Esophagus muscularis mucosa (tissue), 4 donors: Measurements from ENCODE around the gene RTL10. TPM values are rescaled to one million over a fixed set of nuclear protein-coding genes. Genes with fewer than 3 reads are reported as not detected.

ENCODE experiments used
- DNase-seq: peaks from one replicate; pipeline ENCODE4 v3.0.0-alpha.2; 2017; ENCODE audit errors: extremely low spot score
- H3K27ac ChIP-seq, 4 donors: fragments of 200-600 bp; sonication (generic); replicated peaks in 1 of 4; 1 replicate in 3 of 4; 2 replicates in 1 of 4; pipeline ENCODE4 v1.5.1; 2016 to 2019; ENCODE audit warnings: mild to moderate bottlenecking in 1 of 4
- H3K27me3 ChIP-seq, 4 donors: fragments of 200-600 bp; sonication (generic); one replicate each; pipeline versions ENCODE4 v1.5.1 to v1.6.0; 2016 to 2019
- H3K36me3 ChIP-seq, 4 donors: fragments of 200-600 bp; sonication (generic); one replicate each; pipeline ENCODE4 v1.5.1; 2016 to 2019
- H3K4me1 ChIP-seq, 4 donors: fragments of 200-600 bp; sonication (generic); one replicate each; pipeline ENCODE4 v1.5.1; 2016 to 2019
- H3K4me3 ChIP-seq, 4 donors: fragments of 200-600 bp; sonication (generic); 1 replicate in 2 of 4; 2 replicates in 2 of 4; pipeline ENCODE4 v1.5.1; 2016 to 2019; ENCODE audit warnings: mild to moderate bottlenecking in 4 of 4, moderate library complexity in 1 of 4
- H3K9me3 ChIP-seq, 4 donors: fragments of 200-600 bp; sonication (generic); 1 replicate in 3 of 4; 2 replicates in 1 of 4; pipeline ENCODE4 v1.5.1; 2016 to 2019
- EP300 ChIP-seq: sonication (generic); formaldehyde crosslinking; IDR thresholded peaks from one replicate; pipeline ENCODE4 v1.6.1; 2017; ENCODE audit warnings: antibody characterized with exemption
- POLR2A ChIP-seq: fragments of 450-650 bp; IDR thresholded peaks from one replicate; pipeline ENCODE4 v1.6.1; 2017; ENCODE audit warnings: antibody characterized with exemption, moderate library complexity, mild to moderate bottlenecking, low read depth
- POLR2AphosphoS5 ChIP-seq, 2 donors: sonication (generic); formaldehyde crosslinking; IDR thresholded peaks; one replicate each; pipeline ENCODE4 v1.6.1; 2017; ENCODE audit warnings: antibody characterized with exemption in 2 of 2
- WGBS: methylation state at CpG from one replicate; pipeline ENCODE4 v1.1.5; 2018; 5-methylcytosine and 5-hydroxymethylcytosine counted together
- intact Hi-C: fragments of 100-400 bp; cut with DNase I; formaldehyde crosslinking; loops from one replicate; pipeline ENCODE4 v1.15.1; 2023
- total RNA-seq, 4 donors: library from RNA; depleted of rRNA; stranded (reverse); fragments of >200 nt; gene quantifications; one replicate each; pipeline versions ENCODE4 v1.1.0 to v1.2.1, GENCODE V29; 2016
- TF ChIP-seq, protein P1 (sequence below), 3 experiments: fragments of 200-600 bp in 2 of 3; fragments of 450-650 bp in 1 of 3; sonication (generic) in 2 of 3; IDR thresholded peaks; one replicate each; pipeline ENCODE4 v1.5.1; 2017 to 2019; ENCODE audit warnings: antibody characterized with exemption in 3 of 3, mild to moderate bottlenecking in 2 of 3, moderate library complexity in 1 of 3

RTL10 gene
- total RNA-seq, 4 donors from 2014 or later: 5.6 to 14.8 (median 11.1) TPM

DNA sequence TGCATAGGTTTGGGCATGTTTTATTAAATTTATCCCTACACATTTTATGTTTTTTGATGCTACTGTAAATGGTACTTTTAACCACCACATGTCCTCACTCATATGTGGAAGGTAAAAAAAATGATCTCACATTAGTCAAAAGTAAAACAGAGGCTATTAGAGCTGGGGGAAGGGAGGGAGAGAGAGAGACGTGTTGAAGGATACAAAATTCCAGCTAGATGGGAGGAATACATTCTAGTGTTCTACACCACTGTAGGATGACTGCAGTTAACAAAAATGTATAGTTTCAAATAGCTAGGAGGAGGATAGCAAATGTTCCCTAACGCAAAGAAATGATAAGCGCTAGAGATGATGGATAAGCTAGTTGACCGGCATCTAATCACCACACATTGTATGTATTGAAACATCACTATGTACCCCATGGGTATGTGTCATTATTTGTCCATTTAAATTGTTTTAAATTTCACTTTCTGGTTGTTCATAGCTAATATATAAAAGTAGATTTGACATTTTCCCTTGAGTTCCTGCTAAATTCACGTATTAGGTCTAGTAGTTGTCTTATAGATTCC, 9.9 kb upstream of the RTL10 start:
- TF ChIP-seq POLR2A: no peak
- TF ChIP-seq, protein P1, sequence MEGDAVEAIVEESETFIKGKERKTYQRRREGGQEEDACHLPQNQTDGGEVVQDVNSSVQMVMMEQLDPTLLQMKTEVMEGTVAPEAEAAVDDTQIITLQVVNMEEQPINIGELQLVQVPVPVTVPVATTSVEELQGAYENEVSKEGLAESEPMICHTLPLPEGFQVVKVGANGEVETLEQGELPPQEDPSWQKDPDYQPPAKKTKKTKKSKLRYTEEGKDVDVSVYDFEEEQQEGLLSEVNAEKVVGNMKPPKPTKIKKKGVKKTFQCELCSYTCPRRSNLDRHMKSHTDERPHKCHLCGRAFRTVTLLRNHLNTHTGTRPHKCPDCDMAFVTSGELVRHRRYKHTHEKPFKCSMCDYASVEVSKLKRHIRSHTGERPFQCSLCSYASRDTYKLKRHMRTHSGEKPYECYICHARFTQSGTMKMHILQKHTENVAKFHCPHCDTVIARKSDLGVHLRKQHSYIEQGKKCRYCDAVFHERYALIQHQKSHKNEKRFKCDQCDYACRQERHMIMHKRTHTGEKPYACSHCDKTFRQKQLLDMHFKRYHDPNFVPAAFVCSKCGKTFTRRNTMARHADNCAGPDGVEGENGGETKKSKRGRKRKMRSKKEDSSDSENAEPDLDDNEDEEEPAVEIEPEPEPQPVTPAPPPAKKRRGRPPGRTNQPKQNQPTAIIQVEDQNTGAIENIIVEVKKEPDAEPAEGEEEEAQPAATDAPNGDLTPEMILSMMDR (IDR thresholded peaks at IDR 0.05): no peak
- no peak for TF ChIP-seq POLR2AphosphoS5 (IDR thresholded peaks at IDR 0.05)
- TF ChIP-seq EP300: no peak
- 91% methylated on average over 5 of the region's 5 CpGs for WGBS
- intact Hi-C loops: no loop called here
- Histone ChIP-seq H3K4me1 (peaks cover 0 to 3% (median 0%) of the 10 kb centered on the region in 4 donors), H3K4me3 (no peak overlapping the region), H3K27ac (no peak overlapping the region), H3K9me3 (no peaks in the 10 kb centered on the region), H3K27me3 (no peaks in the 10 kb centered on the region), H3K36me3 (no peaks in the 10 kb centered on the region)
- no peak for DNase-seq

DNA sequence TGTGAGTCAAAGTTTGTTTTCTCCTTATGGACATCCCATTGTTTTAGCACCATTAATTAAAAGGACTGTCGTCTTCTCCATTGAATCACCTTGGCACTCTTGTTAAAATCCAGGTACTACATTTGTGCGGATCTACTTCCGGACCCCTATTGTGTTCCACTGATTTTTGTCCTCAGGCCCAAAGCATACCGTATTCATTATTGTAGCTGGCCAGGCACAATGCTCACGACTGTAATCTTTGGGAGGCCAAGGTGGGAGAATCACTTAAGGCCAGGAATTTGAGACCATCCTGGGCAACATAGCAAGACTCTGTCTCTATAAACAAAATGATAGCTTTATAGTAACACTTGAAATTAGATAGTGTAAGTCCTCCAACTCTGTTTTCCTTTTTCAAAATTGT, 8.9 kb upstream of the RTL10 start:
- Histone ChIP-seq H3K36me3 (no peaks in the 10 kb centered on the region), H3K4me3 (no peak overlapping the region), H3K27ac (no peak overlapping the region), H3K9me3 (no peaks in the 10 kb centered on the region), H3K4me1 (no peaks in the 10 kb centered on the region), H3K27me3 (no peaks in the 10 kb centered on the region)
- intact Hi-C loops: no loop called here
- TF ChIP-seq POLR2AphosphoS5 (IDR thresholded peaks at IDR 0.05) (no peak), POLR2A (no peak), EP300 (no peak)
- TF ChIP-seq, protein P1 (IDR thresholded peaks at IDR 0.05): no peak
- WGBS: 91% methylated on average over 5 of the region's 5 CpGs
- DNase-seq: no peak

DNA sequence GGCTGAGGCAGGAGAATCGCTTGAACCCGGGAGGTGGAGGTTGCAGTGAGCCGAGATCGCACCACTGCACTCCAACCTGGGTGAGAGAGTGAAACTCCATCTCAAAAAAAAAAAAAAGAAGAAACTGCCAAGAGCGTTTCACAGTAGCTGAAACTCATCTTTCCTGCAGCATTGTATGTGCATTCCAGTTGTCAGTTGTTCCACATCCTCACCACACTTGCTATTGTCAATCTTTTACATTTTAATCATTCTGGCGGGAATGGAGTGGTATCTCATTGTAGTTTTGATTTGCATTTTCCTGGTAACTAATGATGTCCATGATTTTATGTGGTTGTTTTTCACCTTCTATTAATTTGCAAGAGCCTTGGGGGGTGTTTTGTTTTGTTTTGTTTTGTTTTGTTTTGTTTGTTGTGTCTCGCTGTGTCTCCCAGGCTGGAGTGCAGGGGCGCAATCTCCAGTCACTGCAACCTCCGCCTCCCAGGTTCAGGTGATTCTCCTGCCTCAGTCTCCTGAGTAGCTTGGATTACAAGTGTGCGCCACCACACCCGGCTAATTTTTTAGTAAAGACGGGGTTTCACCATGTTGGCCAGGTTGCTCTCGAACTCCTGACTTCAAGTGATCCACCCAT, 8.1 kb upstream of the RTL10 start:
- TF ChIP-seq POLR2AphosphoS5 (IDR thresholded peaks at IDR 0.05): no peak
- TF ChIP-seq EP300: no peak
- TF ChIP-seq, protein P1 (IDR thresholded peaks at IDR 0.05): no peak
- no peak for TF ChIP-seq POLR2A
- intact Hi-C loops: no loop called here
- WGBS: 94% methylated on average over 13 of the region's 13 CpGs

DNA sequence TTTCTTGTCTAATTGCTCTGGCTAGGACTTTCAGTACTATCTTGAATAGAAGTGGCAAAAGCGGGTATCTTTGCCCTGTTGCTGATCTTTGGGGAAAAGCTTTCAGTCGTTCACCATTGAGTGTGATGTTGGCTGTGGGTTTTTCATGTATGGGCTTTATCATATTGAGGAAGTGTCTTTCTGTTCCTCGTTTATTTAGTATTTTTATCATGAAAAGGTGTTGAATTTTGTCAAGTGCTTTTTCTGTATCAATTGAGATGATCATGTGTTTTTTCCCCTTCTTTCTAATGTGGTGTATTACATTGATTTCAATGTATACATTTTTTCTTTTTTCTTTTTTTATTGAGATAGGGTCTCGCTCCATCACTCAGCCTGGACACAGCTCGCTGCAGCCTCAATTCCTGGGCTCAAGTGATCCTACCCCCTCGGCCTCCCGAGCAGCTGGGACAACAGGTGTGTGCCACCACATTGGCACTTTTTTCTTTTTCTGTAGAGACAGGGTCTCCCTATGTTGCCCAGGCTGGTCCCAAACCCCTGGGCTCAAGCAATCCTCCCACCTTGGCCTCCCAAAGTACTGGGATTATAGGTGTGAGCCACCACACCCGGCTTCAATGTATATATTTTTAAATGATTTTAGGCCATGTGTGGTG, 5.3 kb upstream of the RTL10 start:
- Histone ChIP-seq H3K27me3 (no peaks in the 10 kb centered on the region), H3K27ac (no peak overlapping the region), H3K9me3 (no peaks in the 10 kb centered on the region), H3K4me3 (no peak overlapping the region), H3K4me1 (peaks cover 12 to 14% (median 13%) of the 10 kb centered on the region in 4 donors), H3K36me3 (no peaks in the 10 kb centered on the region)
- intact Hi-C loops: no loop called here
- 96% methylated on average over 8 of the region's 8 CpGs for WGBS
- no peak for DNase-seq
- no peak for TF ChIP-seq POLR2A
- no peak for TF ChIP-seq EP300
- TF ChIP-seq, protein P1 (IDR thresholded peaks at IDR 0.05): no peak
- TF ChIP-seq POLR2AphosphoS5 (IDR thresholded peaks at IDR 0.05): no peak

More for the DNA sequence above, 8.1 kb upstream of the RTL10 start:
- Histone ChIP-seq H3K9me3 (no peaks in the 10 kb centered on the region), H3K4me3 (no peak overlapping the region), H3K27me3 (no peaks in the 10 kb centered on the region), H3K27ac (no peak overlapping the region), H3K4me1 (no peaks in the 10 kb centered on the region), H3K36me3 (no peaks in the 10 kb centered on the region)
- no peak for DNase-seq
